Liver (tissue), 9 donors: ENCODE measurements around the gene DLEC1. TPM values are rescaled to one million over a fixed set of nuclear protein-coding genes. Genes with fewer than 3 reads are reported as not detected.

Experiments used
- DNase-seq: peaks from one replicate; pipeline ENCODE4 v3.0.0-alpha.2; 2017; ENCODE audit warnings: low spot score
- H3K27ac ChIP-seq, 2 donors: one replicate each; pipeline ENCODE4 v1.7.0; 2013; ENCODE audit warnings: inconsistent platforms in 2 of 2, low read length in 2 of 2, control low read depth in 1 of 2, low read depth in 1 of 2, mild to moderate bottlenecking in 1 of 2
- H3K27me3 ChIP-seq, 4 donors: one replicate each; pipeline versions ENCODE4 v1.6.1 to v1.7.0; 2013; ENCODE audit warnings: low read length in 3 of 4, inconsistent platforms in 1 of 4, mild to moderate bottlenecking in 1 of 4, moderate library complexity in 1 of 4; ENCODE audit not compliant: control insufficient read depth in 4 of 4, insufficient read depth in 4 of 4
- H3K36me3 ChIP-seq, 4 donors: one replicate each; pipeline versions ENCODE4 v1.6.1 to v1.7.0; 2013; ENCODE audit warnings: low read length in 3 of 4, mild to moderate bottlenecking in 3 of 4, low read depth in 1 of 4, moderate library complexity in 1 of 4; ENCODE audit not compliant: control insufficient read depth in 4 of 4, insufficient read depth in 3 of 4
- H3K4me1 ChIP-seq, 4 donors: one replicate each; pipeline versions ENCODE4 v1.6.1 to v1.7.0; 2013; ENCODE audit warnings: low read length in 3 of 4, mild to moderate bottlenecking in 3 of 4, moderate library complexity in 1 of 4; ENCODE audit not compliant: control insufficient read depth in 4 of 4, insufficient read depth in 4 of 4
- H3K4me3 ChIP-seq, 3 donors: one replicate each; pipeline versions ENCODE4 v1.6.1 to v1.7.0; 2013; ENCODE audit warnings: low read length in 3 of 3, control low read depth in 1 of 3, low read depth in 1 of 3, mild to moderate bottlenecking in 1 of 3
- H3K9ac ChIP-seq, 2 donors: one replicate each; pipeline ENCODE4 v1.7.0; 2013; ENCODE audit warnings: low read length in 2 of 2, mild to moderate bottlenecking in 2 of 2, moderate library complexity in 2 of 2, control low read depth in 1 of 2, low read depth in 1 of 2
- H3K9me3 ChIP-seq, 4 donors: one replicate each; pipeline versions ENCODE4 v1.6.1 to v1.7.0; 2013; ENCODE audit warnings: low read length in 3 of 4; ENCODE audit not compliant: control insufficient read depth in 4 of 4
- CTCF ChIP-seq: fragments of 150-350 bp; IDR thresholded peaks from 2 replicates; pipeline ENCODE4 v1.5.1; 2017; ENCODE audit warnings: improper control_type of control experiment, low read depth, low read length; ENCODE audit not compliant: missing input control
- FOXA1 ChIP-seq: IDR thresholded peaks from 2 replicates; pipeline ENCODE4 v1.6.1; 2016; ENCODE audit warnings: antibody characterized with exemption
- GABPA ChIP-seq, 2 donors: IDR thresholded peaks in 1 of 2; conservative IDR thresholded peaks in 1 of 2; 2 replicates each; pipeline ENCODE4 v1.6.1; 2016; ENCODE audit warnings: antibody characterized with exemption in 2 of 2, mild to moderate bottlenecking in 1 of 2, moderate library complexity in 1 of 2
- HNF4A ChIP-seq, 2 donors: conservative IDR thresholded peaks; 2 replicates each; pipeline ENCODE4 v1.6.1; 2016; ENCODE audit warnings: antibody characterized with exemption in 2 of 2, mild to moderate bottlenecking in 2 of 2
- NR2F2 ChIP-seq: IDR thresholded peaks from 2 replicates; pipeline ENCODE4 v1.6.1; 2016; ENCODE audit warnings: antibody characterized with exemption
- RAD21 ChIP-seq, 2 donors: IDR thresholded peaks; 2 replicates each; pipeline ENCODE4 v1.6.1; 2016; ENCODE audit warnings: antibody characterized with exemption in 2 of 2, mild to moderate bottlenecking in 2 of 2
- REST ChIP-seq: IDR thresholded peaks from 2 replicates; pipeline ENCODE4 v1.6.1; 2016; ENCODE audit warnings: antibody characterized with exemption, mild to moderate bottlenecking
- SP1 ChIP-seq: IDR thresholded peaks from 2 replicates; pipeline ENCODE4 v1.6.1; 2018; ENCODE audit warnings: antibody characterized with exemption, mild to moderate bottlenecking
- TAF1 ChIP-seq: conservative IDR thresholded peaks from 2 replicates; pipeline ENCODE4 v1.6.1; 2016; ENCODE audit warnings: antibody characterized with exemption, mild to moderate bottlenecking
- WGBS: extraction: QIAGEN DNeasy Blood & Tissue Kit; methylation state at CpG from one replicate; pipeline ENCODE4 v1.1.7; 2013; 5-methylcytosine and 5-hydroxymethylcytosine counted together
- polyA plus RNA-seq, 2 donors: library from polyadenylated mRNA; stranded (reverse) in 1 of 2; unstranded in 1 of 2; fragments of 200-250 nt in 1 of 2; fragments of >200 nt in 1 of 2; fragmentation: Nextera tagmentation in 1 of 2; extraction: Ambion mirVana in 1 of 2; gene quantifications; one replicate each; pipeline versions ENCODE4 v1.2.1 to v1.2.3, GENCODE V29; 2013 to 2015
- total RNA-seq, 2 donors: library from RNA; depleted of rRNA; stranded (reverse); fragments of >200 nt; gene quantifications; one replicate each; pipeline ENCODE4 v1.2.3, GENCODE V29; 2014
- TF ChIP-seq, protein P1 (sequence below): IDR thresholded peaks from 2 replicates; pipeline ENCODE4 v1.6.1; 2016; ENCODE audit warnings: antibody characterized with exemption
- TF ChIP-seq, protein P2 (sequence below): IDR thresholded peaks from 2 replicates; pipeline ENCODE4 v1.6.1; 2016; ENCODE audit warnings: antibody characterized with exemption
- TF ChIP-seq, protein P3 (sequence below): IDR thresholded peaks from 2 replicates; pipeline ENCODE4 v1.6.1; 2016; ENCODE audit warnings: antibody characterized with exemption
- donor health status: healthy.
- donor health status: healthy.
- donor health status: healthy.
- donor health status: healthy.
- donor health status: healthy.

Gene DLEC1
- total and polyA plus RNA-seq, 4 donors, result 0.09 to 0.63 (median 0.30) TPM

GRCh38 chr3:38121451-38121831, 82.4 kb downstream of the DLEC1 start:
- Histone ChIP-seq H3K4me3 (no peak overlapping the region), H3K9me3 (no peaks in the 10 kb centered on the region), H3K9ac (no peak overlapping the region), H3K4me1 (peaks cover 3 to 77% (median 59%) of the 10 kb centered on the region in 4 donors), H3K27me3 (no peaks in the 10 kb centered on the region), H3K27ac (no peak overlapping the region), H3K36me3 (peaks cover 23 to 52% (median 44%) of the 10 kb centered on the region in 4 donors)
- TF ChIP-seq, protein P1, sequence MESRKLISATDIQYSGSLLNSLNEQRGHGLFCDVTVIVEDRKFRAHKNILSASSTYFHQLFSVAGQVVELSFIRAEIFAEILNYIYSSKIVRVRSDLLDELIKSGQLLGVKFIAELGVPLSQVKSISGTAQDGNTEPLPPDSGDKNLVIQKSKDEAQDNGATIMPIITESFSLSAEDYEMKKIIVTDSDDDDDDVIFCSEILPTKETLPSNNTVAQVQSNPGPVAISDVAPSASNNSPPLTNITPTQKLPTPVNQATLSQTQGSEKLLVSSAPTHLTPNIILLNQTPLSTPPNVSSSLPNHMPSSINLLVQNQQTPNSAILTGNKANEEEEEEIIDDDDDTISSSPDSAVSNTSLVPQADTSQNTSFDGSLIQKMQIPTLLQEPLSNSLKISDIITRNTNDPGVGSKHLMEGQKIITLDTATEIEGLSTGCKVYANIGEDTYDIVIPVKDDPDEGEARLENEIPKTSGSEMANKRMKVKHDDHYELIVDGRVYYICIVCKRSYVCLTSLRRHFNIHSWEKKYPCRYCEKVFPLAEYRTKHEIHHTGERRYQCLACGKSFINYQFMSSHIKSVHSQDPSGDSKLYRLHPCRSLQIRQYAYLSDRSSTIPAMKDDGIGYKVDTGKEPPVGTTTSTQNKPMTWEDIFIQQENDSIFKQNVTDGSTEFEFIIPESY, result no peak
- no peak for TF ChIP-seq TAF1
- TF ChIP-seq FOXA1, result no peak
- TF ChIP-seq CTCF, result no peak
- peak; percentile 48 to 51 for TF ChIP-seq HNF4A (conservative IDR thresholded peaks at IDR 0.05)
- peak; percentile 40 for DNase-seq
- WGBS, result 45% methylated on average over 9 of the region's 9 CpGs

- DNase-seq, result peak; percentile 37
- Histone ChIP-seq H3K27ac (no peak overlapping the region), H3K9ac (no peak overlapping the region), H3K36me3 (peaks cover 25 to 56% (median 49%) of the 10 kb centered on the region in 4 donors), H3K27me3 (no peaks in the 10 kb centered on the region), H3K4me1 (peaks cover 3 to 78% (median 61%) of the 10 kb centered on the region in 4 donors), H3K4me3 (no peak overlapping the region), H3K9me3 (no peaks in the 10 kb centered on the region)
- no peak for TF ChIP-seq SP1
- WGBS, result 81% methylated on average over 13 of the region's 13 CpGs
Observed at GRCh38 chr3:38121832-38122461, 82.9 kb downstream of the DLEC1 start.

GRCh38 chr3:38122712-38123290, 83.8 kb downstream of the DLEC1 start:
- Histone ChIP-seq H3K27me3 (no peaks in the 10 kb centered on the region), H3K27ac (no peak overlapping the region), H3K4me3 (no peak overlapping the region), H3K9ac (no peak overlapping the region), H3K4me1 (peaks cover 3 to 78% (median 58%) of the 10 kb centered on the region in 4 donors), H3K36me3 (peaks cover 30 to 63% (median 57%) of the 10 kb centered on the region in 4 donors), H3K9me3 (no peaks in the 10 kb centered on the region)
- peak; percentile 30 for DNase-seq
- 88% methylated on average over 9 of the region's 9 CpGs for WGBS
- TF ChIP-seq HNF4A (conservative IDR thresholded peaks at IDR 0.05), result no peak
- TF ChIP-seq, protein P2, sequence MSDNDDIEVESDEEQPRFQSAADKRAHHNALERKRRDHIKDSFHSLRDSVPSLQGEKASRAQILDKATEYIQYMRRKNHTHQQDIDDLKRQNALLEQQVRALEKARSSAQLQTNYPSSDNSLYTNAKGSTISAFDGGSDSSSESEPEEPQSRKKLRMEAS, result no peak
- TF ChIP-seq, protein P1, result no peak
- TF ChIP-seq RAD21 (IDR thresholded peaks at IDR 0.05), result no peak
- no peak for TF ChIP-seq FOXA1
- TF ChIP-seq CTCF, result no peak
- no peak for TF ChIP-seq GABPA (IDR thresholded peaks at IDR 0.05 in 1 of 2, conservative IDR thresholded peaks at IDR 0.05 in 1 of 2)
- TF ChIP-seq, protein P3, sequence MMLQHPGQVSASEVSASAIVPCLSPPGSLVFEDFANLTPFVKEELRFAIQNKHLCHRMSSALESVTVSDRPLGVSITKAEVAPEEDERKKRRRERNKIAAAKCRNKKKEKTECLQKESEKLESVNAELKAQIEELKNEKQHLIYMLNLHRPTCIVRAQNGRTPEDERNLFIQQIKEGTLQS, result no peak
- no peak for TF ChIP-seq REST
- no peak for TF ChIP-seq NR2F2
